IPS-20b (cell line): Measurements from ENCODE around the gene HDDC3.
"Not testable (repeated sequence)": the region's sequence is repeated elsewhere in the genome, so short reads cannot be mapped to it uniquely, and the experiment has no call there.

Experiments
- H3K27ac ChIP-seq: one replicate; pipeline ENCODE4 v1.5.1; 2013; ENCODE audit warnings: low read length
- H3K27me3 ChIP-seq: 2 replicates; pipeline ENCODE4 v1.6.1; 2013; ENCODE audit warnings: mild to moderate bottlenecking, low read length, inconsistent platforms; ENCODE audit not compliant: insufficient read depth
- H3K36me3 ChIP-seq: 2 replicates; pipeline ENCODE4 v1.6.1; 2013; ENCODE audit warnings: low read depth, mild to moderate bottlenecking, inconsistent platforms, low read length, moderate library complexity; ENCODE audit not compliant: insufficient read depth
- H3K4me1 ChIP-seq: 2 replicates; pipeline ENCODE4 v1.6.1; 2013; ENCODE audit warnings: mild to moderate bottlenecking, control low read depth, inconsistent platforms, low read length, moderate library complexity; ENCODE audit not compliant: insufficient read depth
- H3K4me3 ChIP-seq: 2 replicates; pipeline ENCODE4 v1.5.1; 2013; ENCODE audit warnings: mild to moderate bottlenecking, low read length, inconsistent platforms
- H3K9ac ChIP-seq: 2 replicates; pipeline ENCODE4 v1.6.1; 2013; ENCODE audit warnings: low read depth, mild to moderate bottlenecking, inconsistent platforms, low read length, moderate library complexity
- H3K9me3 ChIP-seq: 2 replicates; pipeline ENCODE4 v1.6.1; 2013; ENCODE audit warnings: mild to moderate bottlenecking, low read depth, low read length, inconsistent platforms; ENCODE audit not compliant: insufficient read depth

HDDC3 gene

GRCh38 chr15:90924375-90924774 lies 8.0 kb downstream of the HDDC3 start:
- no peak overlapping the region for H3K9ac ChIP-seq
- H3K4me1 ChIP-seq = no peaks in the 10 kb centered on the region
- H3K27me3 ChIP-seq = no peaks in the 10 kb centered on the region
- H3K9me3 ChIP-seq = no peaks in the 10 kb centered on the region
- H3K36me3 ChIP-seq = peaks cover 10% of the 10 kb centered on the region; the same call in 1 of the 2 replicates
- H3K4me3 ChIP-seq = no peak overlapping the region
- no peak overlapping the region for H3K27ac ChIP-seq

GRCh38 chr15:90922712-90923322 lies 9.5 kb downstream of the HDDC3 start:
- not testable (repeated sequence) for H3K4me3 ChIP-seq, H3K27me3 ChIP-seq, H3K4me1 ChIP-seq, H3K9ac ChIP-seq, H3K9me3 ChIP-seq, H3K27ac ChIP-seq
- peaks cover 17% of the 10 kb centered on the region for H3K36me3 ChIP-seq

- no peak overlapping the region for H3K4me3 ChIP-seq
- no peaks in the 10 kb centered on the region for H3K27me3 ChIP-seq
- no peak overlapping the region for H3K27ac ChIP-seq
- H3K9ac ChIP-seq = no peak overlapping the region
- peaks cover 17% of the 10 kb centered on the region for H3K36me3 ChIP-seq
- no peaks in the 10 kb centered on the region for H3K4me1 ChIP-seq
- no peaks in the 10 kb centered on the region for H3K9me3 ChIP-seq
Measured at GRCh38 chr15:90921887-90922286, 10.5 kb downstream of the HDDC3 start.

- Histone ChIP-seq H3K36me3 (peaks cover 17% of the 10 kb centered on the region), H3K4me1 (no peaks in the 10 kb centered on the region), H3K4me3 (no peak overlapping the region), H3K27ac (no peak overlapping the region), H3K27me3 (no peaks in the 10 kb centered on the region), H3K9me3 (no peaks in the 10 kb centered on the region), H3K9ac (no peak overlapping the region)
Measured at GRCh38 chr15:90918835-90919234, 13.5 kb downstream of the HDDC3 start.

GRCh38 chr15:90918034-90918788 lies 14.1 kb downstream of the HDDC3 start:
- H3K27ac ChIP-seq = no peak overlapping the region
- H3K9ac ChIP-seq = no peak overlapping the region
- no peaks in the 10 kb centered on the region for H3K4me1 ChIP-seq
- peaks cover 20% of the 10 kb centered on the region for H3K36me3 ChIP-seq
- H3K9me3 ChIP-seq = no peaks in the 10 kb centered on the region
- H3K4me3 ChIP-seq = no peak overlapping the region
- H3K27me3 ChIP-seq = no peaks in the 10 kb centered on the region

- no peaks in the 10 kb centered on the region for H3K9me3 ChIP-seq
- H3K27me3 ChIP-seq = no peaks in the 10 kb centered on the region
- no peak overlapping the region for H3K4me3 ChIP-seq
- no peak overlapping the region for H3K9ac ChIP-seq
- H3K4me1 ChIP-seq = no peaks in the 10 kb centered on the region
- H3K27ac ChIP-seq = no peak overlapping the region
- H3K36me3 ChIP-seq = peaks cover 25% of the 10 kb centered on the region
Measured at GRCh38 chr15:90917569-90917968, 14.8 kb downstream of the HDDC3 start.

GRCh38 chr15:90916461-90916860 lies 15.9 kb downstream of the HDDC3 start:
- Histone ChIP-seq H3K4me1 (no peaks in the 10 kb centered on the region), H3K36me3 (peaks cover 25% of the 10 kb centered on the region), H3K27ac (no peak overlapping the region), H3K9ac (no peak overlapping the region), H3K27me3 (no peaks in the 10 kb centered on the region), H3K4me3 (no peak overlapping the region), H3K9me3 (no peaks in the 10 kb centered on the region)

- Histone ChIP-seq H3K4me1 (no peaks in the 10 kb centered on the region), H3K4me3 (no peak overlapping the region), H3K27me3 (no peaks in the 10 kb centered on the region), H3K27ac (no peak overlapping the region), H3K9me3 (no peaks in the 10 kb centered on the region), H3K9ac (no peak overlapping the region), H3K36me3 (peaks cover 21% of the 10 kb centered on the region)
Measured at GRCh38 chr15:90915808-90916440, 16.4 kb downstream of the HDDC3 start.

- Histone ChIP-seq H3K27ac (no peak overlapping the region), H3K27me3 (no peaks in the 10 kb centered on the region), H3K4me1 (no peaks in the 10 kb centered on the region), H3K9me3 (no peaks in the 10 kb centered on the region), H3K4me3 (no peak overlapping the region), H3K36me3 (peaks cover 21% of the 10 kb centered on the region), H3K9ac (no peak overlapping the region)
Measured at GRCh38 chr15:90915216-90915807, 17.0 kb downstream of the HDDC3 start.

GRCh38 chr15:90914305-90915080 lies 17.9 kb downstream of the HDDC3 start:
- H3K27ac ChIP-seq = no peak overlapping the region
- no peak overlapping the region for H3K9ac ChIP-seq
- no peak overlapping the region for H3K4me3 ChIP-seq
- no peaks in the 10 kb centered on the region for H3K9me3 ChIP-seq
- peaks cover 17% of the 10 kb centered on the region for H3K36me3 ChIP-seq
- no peaks in the 10 kb centered on the region for H3K4me1 ChIP-seq
- no peaks in the 10 kb centered on the region for H3K27me3 ChIP-seq

- H3K9me3 ChIP-seq = no peaks in the 10 kb centered on the region
- no peaks in the 10 kb centered on the region for H3K4me1 ChIP-seq
- H3K36me3 ChIP-seq = peaks cover 9% of the 10 kb centered on the region
- no peak overlapping the region for H3K27ac ChIP-seq
- no peaks in the 10 kb centered on the region for H3K27me3 ChIP-seq
- H3K4me3 ChIP-seq = no peak overlapping the region
- H3K9ac ChIP-seq = no peak overlapping the region
Measured at GRCh38 chr15:90913398-90913944, 18.9 kb downstream of the HDDC3 start.
